ENCODE data around the gene CMTM4.
"Not testable (repeated sequence)": the region's sequence is repeated elsewhere in the genome, so short reads cannot be mapped to it uniquely, and the experiment has no call there.

The CMTM4 gene

GRCh38 chr16:66616169-66616568 lies 80.4 kb downstream of the CMTM4 start:
- DNase-seq (ENCODE audit: low read depth) = no peak

- DNase-seq (ENCODE audit: low read depth) = no peak
These were observed 82.3 kb downstream of the CMTM4 start for GRCh38 chr16:66614161-66614802.

- no peak for DNase-seq (ENCODE audit: low read depth)
These were observed 84.1 kb downstream of the CMTM4 start for GRCh38 chr16:66612422-66612821.

GRCh38 chr16:66611911-66612310 lies 84.6 kb downstream of the CMTM4 start:
- not testable (repeated sequence) for DNase-seq (ENCODE audit: low read depth)

DNA sequence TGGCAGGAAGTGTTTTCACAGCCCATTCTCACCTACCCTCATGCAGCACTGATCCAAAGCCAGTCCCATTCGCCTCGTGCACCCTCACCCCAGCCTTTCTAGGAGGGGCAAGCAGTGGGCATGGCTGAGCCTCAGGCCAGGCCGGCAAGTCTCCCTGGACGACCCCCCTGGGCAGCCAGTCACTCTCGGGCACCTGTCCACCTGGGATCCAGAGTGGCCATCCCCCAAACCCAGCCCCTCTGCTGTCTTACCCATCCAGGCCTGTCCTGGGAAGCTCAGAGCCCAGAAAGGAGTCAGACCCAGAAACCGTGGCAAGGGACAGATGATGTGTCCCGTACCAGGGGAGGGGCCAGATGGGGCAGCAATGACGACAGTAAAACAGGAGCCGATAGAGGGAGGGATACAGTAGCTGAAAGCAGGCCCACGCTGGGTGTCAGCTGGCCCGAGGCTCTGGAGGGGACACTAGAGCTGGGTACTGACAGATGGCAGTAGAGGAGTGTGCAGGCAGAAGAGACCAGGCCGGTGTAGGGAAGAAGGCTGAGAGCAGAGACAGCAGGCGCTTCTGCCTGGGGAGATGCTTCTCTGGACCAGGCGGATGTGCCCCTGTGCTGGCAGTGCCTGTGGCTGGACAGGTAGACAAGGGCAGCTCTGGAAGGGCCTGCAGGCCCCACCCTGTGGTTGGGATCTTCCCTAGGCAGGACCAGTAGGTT lies 86.3 kb downstream of the CMTM4 start:
- DNase-seq (ENCODE audit: low read depth) = no peak

- no peak for DNase-seq (ENCODE audit: low read depth)
These were observed 87.4 kb downstream of the CMTM4 start for GRCh38 chr16:66609139-66609510.

DNA sequence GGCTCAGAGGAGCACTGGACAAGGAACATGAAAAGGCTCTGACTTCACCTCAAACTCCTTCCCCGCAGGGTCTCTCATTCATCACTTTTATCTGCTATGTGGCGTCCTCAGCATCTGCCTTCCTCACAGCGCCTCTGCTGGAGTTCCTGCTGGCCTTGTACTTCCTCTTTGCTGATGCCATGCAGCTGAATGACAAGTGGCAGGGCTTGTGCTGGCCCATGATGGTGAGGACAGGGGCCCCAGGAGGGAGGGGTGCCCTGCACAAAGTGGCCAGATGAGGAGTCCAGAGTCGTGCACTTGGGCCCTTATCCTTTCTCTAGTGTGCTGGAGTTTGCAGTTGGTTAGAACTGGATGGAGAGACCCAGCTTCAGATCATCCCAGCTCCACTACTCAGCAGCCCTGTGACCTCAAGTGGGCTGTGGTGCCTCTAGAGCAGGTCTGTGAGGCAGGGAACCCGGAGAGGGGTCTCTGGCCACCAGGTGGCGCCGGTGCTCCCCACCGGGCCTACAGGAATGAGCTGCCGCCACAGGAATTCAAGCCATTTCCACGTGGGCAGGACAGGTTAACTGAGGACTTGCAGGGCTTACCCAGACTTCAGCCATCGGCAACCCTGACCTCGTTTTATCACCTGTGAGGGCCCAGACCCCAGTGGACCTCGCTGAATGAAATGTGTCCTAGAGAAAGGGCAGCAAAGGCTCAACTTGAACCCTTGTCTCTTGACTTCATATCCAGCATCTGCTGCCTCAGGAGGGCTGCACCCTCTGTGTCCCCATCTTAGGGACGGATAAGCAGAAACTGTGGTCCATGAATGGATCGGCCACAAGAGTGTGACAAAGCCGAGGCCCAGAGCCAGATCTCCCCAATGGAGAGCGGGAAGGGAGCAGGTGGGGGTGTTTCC lies 88.1 kb downstream of the CMTM4 start:
- DNase-seq (ENCODE audit: low read depth) = peak; percentile 71

DNA sequence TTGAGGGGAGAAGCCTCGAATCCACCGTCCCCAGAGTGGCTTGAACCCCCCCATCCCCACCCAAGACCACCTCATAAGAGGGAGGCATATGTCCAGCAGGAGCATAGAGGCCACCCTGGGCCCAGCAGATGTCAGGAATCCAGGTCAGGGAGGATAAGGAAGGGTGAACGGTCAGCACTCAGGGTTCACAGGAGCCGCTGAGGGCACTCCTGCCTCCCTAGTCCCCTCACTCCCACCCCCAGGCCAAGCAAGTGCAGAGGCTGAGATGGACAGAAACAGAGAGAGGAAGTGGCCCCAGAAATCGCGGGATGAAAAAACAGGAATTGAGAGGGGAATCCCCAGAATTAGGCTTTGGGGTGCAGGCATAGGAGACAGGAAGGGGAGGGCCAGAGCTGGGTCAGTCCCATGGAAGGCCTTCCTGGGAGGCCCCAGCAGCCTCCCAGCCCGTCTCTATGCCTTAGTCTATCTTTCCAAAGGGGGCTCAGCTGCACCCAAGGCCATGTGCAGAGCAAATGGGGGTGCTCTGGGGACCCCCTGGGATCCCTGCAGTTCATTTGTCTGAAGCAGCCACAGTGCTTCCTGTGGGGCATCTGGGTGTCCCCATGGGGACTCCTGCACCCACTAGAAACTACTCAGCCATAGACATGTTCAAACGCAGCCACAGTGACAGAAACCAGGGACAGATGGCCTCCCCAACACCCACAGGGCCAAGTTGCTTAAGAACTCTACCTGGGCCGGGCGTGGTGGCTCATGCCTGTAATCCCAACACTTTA lies 90.4 kb downstream of the CMTM4 start:
- DNase-seq (ENCODE audit: low read depth) = no peak

GRCh38 chr16:66605177-66605978 lies 91.2 kb downstream of the CMTM4 start:
- no peak for DNase-seq (ENCODE audit: low read depth)

GRCh38 chr16:66604376-66605176 lies 92.0 kb downstream of the CMTM4 start, which contains the start of gene CMTM3:
TSS of gene CMTM3 (plus strand) at chr16:66604704. CDS start at chr16:66604806, 102 bp downstream.
- peak; percentile 56 for DNase-seq (ENCODE audit: low read depth)

- DNase-seq (ENCODE audit: low read depth) = peak; percentile 41
These were observed 92.8 kb downstream of the CMTM4 start for GRCh38 chr16:66603537-66604375.

GRCh38 chr16:66601471-66601870 lies 95.1 kb downstream of the CMTM4 start:
- no peak for DNase-seq (ENCODE audit: low read depth)

DNA sequence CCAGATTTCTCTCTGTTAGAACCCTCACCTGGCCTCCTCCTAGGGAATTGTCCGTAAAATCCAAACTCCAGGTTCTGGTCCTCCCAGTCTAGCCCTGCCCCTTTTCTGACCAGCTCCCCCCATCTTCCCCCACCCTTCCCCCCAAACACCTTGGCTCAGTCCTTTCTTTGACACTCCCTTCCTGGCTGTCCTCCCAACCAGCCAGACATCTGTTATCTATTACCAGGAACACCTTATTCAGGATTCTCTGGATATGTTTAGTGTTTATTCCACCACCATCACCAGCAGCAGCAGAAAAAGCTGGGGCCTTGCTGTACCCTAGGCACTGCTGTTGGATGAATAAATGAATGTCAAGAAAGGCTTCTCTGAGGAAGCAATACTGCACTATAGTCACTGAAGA lies 96.1 kb downstream of the CMTM4 start:
- DNase-seq (ENCODE audit: low read depth) = no peak

DNA sequence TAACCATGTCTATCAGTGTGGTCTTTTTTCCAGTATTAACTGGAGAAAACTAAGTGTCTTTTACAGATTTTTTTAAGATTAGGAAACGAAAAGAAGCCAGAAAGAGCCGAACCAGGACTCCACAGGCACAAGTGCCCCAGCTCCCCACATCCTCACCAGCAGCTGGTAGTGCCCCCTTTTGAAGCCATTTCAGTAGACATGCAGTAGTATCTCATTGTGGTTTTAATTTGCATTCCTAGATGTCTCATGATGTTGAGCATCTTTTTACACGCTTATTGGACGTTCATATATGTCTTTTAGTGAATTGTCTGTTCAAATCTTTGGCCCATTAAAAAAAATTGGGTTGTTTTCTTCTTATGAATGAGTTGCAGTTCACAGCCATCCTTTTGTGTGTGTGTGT lies 96.8 kb downstream of the CMTM4 start:
- no peak for DNase-seq (ENCODE audit: low read depth)

DNA sequence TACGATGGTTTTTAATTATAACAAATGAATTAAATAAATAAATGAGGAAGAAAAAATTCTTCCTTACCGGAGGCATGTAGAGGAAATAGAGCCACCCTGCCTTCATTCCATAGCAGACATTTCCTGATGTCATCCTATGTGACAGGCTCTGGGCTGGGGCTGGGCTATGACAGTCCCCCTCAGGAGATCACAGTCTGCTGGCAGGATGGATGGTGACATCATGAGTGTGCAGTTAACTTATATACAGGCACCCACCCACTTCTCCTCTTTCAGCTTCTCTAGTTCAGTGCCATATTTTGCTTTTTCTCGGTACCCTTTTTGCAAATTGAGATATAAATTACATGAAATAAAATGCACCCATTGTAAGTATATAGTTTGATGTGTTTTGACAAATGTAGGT lies 98.4 kb downstream of the CMTM4 start:
- no peak for DNase-seq (ENCODE audit: low read depth)

DNA sequence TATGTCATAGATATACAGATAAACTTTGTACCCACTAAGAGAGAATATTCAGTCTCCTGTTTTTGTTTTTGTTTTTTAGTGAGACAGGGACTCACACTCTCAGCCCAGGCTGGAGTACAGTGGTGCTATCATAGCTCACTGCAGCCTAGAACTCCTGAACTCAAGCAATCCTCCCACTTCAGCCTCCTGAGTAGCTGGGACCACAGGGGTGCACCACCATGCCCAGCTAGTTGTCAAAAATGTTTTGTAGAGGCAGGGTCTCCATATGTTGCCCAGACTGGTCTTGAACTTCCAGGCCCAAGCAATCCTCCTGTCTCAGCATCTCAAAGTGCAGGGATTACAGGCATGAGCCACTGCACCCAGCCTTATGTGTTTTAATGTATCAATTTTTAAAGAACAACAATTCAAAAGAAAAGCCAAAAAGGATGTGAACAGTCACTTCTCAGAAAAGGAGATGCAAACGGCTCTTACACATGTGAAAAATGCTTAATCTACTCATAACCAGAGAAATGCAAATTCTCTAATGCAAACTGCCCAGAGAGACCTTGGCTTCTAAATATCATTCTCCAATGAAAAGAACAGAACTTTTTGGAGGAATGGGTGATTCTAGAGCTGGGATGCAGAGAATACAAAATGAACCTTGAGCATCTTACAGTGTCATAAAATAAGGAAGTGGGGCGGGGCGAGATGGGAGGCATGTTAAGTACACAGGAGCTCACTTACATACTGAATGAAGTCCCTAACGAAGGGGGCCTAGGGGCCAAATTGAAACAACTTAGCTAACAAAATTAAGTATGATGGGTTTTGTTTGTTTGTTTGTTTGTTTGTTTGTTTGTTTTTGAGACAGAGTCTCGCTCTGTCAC lies 99.3 kb downstream of the CMTM4 start:
- DNase-seq (ENCODE audit: low read depth) = no peak

DNA sequence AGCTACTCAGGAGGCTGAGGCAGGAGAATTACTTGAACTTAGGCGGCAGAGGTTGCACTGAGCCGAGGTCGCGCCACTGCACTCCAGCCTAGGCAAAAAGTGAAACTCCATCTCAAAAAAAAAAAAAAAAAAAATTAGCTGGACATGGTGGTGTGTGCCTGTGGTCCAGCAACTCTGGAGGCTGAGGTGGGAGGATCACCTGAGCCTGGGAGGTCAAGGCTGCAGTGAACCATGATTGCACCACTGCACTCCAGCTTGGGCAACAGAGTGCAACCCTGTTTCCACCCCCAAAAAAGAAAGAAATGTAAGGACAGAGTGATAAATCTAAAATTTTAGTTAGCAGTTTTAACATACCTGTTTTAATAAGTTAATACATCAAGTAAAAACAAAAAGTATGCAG lies 100.0 kb downstream of the CMTM4 start:
- DNase-seq (ENCODE audit: low read depth) = not testable (repeated sequence)

GRCh38 chr16:66594739-66595138 lies 101.8 kb downstream of the CMTM4 start:
- DNase-seq (ENCODE audit: low read depth) = no peak
